SK-N-SH (cell line): ENCODE measurements around the gene S100A5.

Experiments used
- CTCF ChIP-seq: fragments of 200-600 bp; sonication (generic); IDR thresholded peaks from 2 replicates; pipeline ENCODE4 v1.6.1; 2017; ENCODE audit warnings: antibody characterized with exemption, mild to moderate bottlenecking, moderate library complexity
- SIN3A ChIP-seq: IDR thresholded peaks from 2 replicates; pipeline ENCODE4 v1.6.1; 2012; ENCODE audit warnings: low read depth, mild to moderate bottlenecking, low read length, moderate library complexity, borderline replicate concordance

DNA sequence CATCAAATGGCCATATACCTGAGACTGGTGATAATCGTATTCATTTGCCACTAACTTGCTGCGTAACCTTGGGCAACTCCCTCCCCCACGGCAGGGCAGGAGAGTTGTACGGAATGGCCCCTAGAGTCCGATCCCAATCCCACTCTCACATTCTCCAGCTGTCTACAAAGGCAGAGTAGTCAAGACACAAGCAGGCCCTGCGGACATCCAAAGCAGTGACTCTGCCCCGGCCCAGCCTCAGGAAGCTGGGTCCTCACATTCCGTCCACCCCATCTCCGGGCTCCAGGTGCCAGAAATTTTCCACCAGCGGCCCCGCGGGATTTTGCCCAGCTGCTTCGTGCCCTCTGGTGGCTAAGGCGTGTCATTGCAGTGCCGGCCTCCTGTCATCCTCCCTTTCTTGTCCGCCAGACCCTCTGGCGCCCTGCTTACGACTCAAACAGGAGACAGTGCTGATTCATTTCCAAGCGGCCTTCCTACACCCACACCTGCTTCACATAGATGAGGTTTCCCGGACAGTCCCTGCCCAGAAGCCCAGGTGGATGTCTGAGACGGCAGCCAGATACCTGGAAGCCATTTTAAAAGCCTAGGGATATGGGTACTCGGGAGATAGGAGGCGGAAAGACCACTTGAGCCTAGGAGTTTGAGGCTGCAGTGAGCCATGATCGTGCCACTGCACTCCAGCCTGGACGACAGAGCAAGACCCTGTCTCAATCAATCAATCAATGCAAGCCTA, 27.8 kb upstream of the S100A5 start:
- TF ChIP-seq SIN3A (peak; percentile 79; the same call in 1 of the 2 replicates), CTCF (peak; percentile 97)
